Measurements from ENCODE around the gene GALNTL6. TPM values are rescaled to one million over a fixed set of nuclear protein-coding genes. Genes with fewer than 3 reads are reported as not detected.
"Not testable (repeated sequence)": the region's sequence is repeated elsewhere in the genome, so short reads cannot be mapped to it uniquely, and the experiment has no call there.

Gene GALNTL6
- total RNA-seq, 1 donor, result 0.10 TPM

GRCh38 chr4:172874944-172875343, 1061.7 kb downstream of the GALNTL6 start:
- H3K27me3 ChIP-seq (ENCODE audit: insufficient read depth, low read length), result no peaks in the 10 kb centered on the region

GRCh38 chr4:172876394-172876793, 1063.2 kb downstream of the GALNTL6 start:
- Histone ChIP-seq H3K4me3 (ENCODE audit: low read length) (no peak overlapping the region), H3K4me1 (ENCODE audit: insufficient read depth, low read length) (no peaks in the 10 kb centered on the region), H3K9me3 (ENCODE audit: low read depth, low read length) (no peaks in the 10 kb centered on the region), H3K27me3 (ENCODE audit: insufficient read depth, low read length) (no peaks in the 10 kb centered on the region)

More at GRCh38 chr4:172874944-172875343, 1061.7 kb downstream of the GALNTL6 start:
- Histone ChIP-seq H3K4me3 (ENCODE audit: low read length) (no peak overlapping the region), H3K9me3 (ENCODE audit: low read depth, low read length) (no peaks in the 10 kb centered on the region), H3K4me1 (ENCODE audit: insufficient read depth, low read length) (no peaks in the 10 kb centered on the region)

- H3K27me3 ChIP-seq (ENCODE audit: insufficient read depth, low read length), result no peaks in the 10 kb centered on the region
- no peak overlapping the region for H3K4me3 ChIP-seq (ENCODE audit: low read length)
- no peaks in the 10 kb centered on the region for H3K4me1 ChIP-seq (ENCODE audit: insufficient read depth, low read length)
- H3K9me3 ChIP-seq (ENCODE audit: low read depth, low read length), result no peaks in the 10 kb centered on the region
Measured at GRCh38 chr4:172881645-172882044, 1068.4 kb downstream of the GALNTL6 start.

- not testable (repeated sequence) for H3K27me3 ChIP-seq (ENCODE audit: insufficient read depth, low read length); H3K4me1 ChIP-seq (ENCODE audit: insufficient read depth, low read length); H3K9me3 ChIP-seq (ENCODE audit: low read depth, low read length); H3K4me3 ChIP-seq (ENCODE audit: low read length)
Measured at GRCh38 chr4:172887358-172887757, 1074.2 kb downstream of the GALNTL6 start.

GRCh38 chr4:172887959-172888358, 1074.8 kb downstream of the GALNTL6 start:
- no peaks in the 10 kb centered on the region for H3K27me3 ChIP-seq (ENCODE audit: insufficient read depth, low read length)
- H3K9me3 ChIP-seq (ENCODE audit: low read depth, low read length), result no peaks in the 10 kb centered on the region
- H3K4me1 ChIP-seq (ENCODE audit: insufficient read depth, low read length), result no peaks in the 10 kb centered on the region
- no peak overlapping the region for H3K4me3 ChIP-seq (ENCODE audit: low read length)

GRCh38 chr4:172892300-172892699, 1079.1 kb downstream of the GALNTL6 start:
- H3K4me1 ChIP-seq (ENCODE audit: insufficient read depth, low read length), result no peaks in the 10 kb centered on the region
- no peaks in the 10 kb centered on the region for H3K9me3 ChIP-seq (ENCODE audit: low read depth, low read length)
- no peak overlapping the region for H3K4me3 ChIP-seq (ENCODE audit: low read length)
- H3K27me3 ChIP-seq (ENCODE audit: insufficient read depth, low read length), result no peaks in the 10 kb centered on the region

- no peak overlapping the region for H3K4me3 ChIP-seq (ENCODE audit: low read length)
- H3K9me3 ChIP-seq (ENCODE audit: low read depth, low read length), result no peaks in the 10 kb centered on the region
- H3K4me1 ChIP-seq (ENCODE audit: insufficient read depth, low read length), result no peaks in the 10 kb centered on the region
- no peaks in the 10 kb centered on the region for H3K27me3 ChIP-seq (ENCODE audit: insufficient read depth, low read length)
Measured at GRCh38 chr4:172895699-172896098, 1082.5 kb downstream of the GALNTL6 start.

GRCh38 chr4:172897046-172897445, 1083.8 kb downstream of the GALNTL6 start:
- no peaks in the 10 kb centered on the region for H3K4me1 ChIP-seq (ENCODE audit: insufficient read depth, low read length)
- no peaks in the 10 kb centered on the region for H3K27me3 ChIP-seq (ENCODE audit: insufficient read depth, low read length)
- H3K4me3 ChIP-seq (ENCODE audit: low read length), result no peak overlapping the region
- no peaks in the 10 kb centered on the region for H3K9me3 ChIP-seq (ENCODE audit: low read depth, low read length)

GRCh38 chr4:172898715-172899114, 1085.5 kb downstream of the GALNTL6 start:
- Histone ChIP-seq H3K27me3 (ENCODE audit: insufficient read depth, low read length) (no peaks in the 10 kb centered on the region), H3K9me3 (ENCODE audit: low read depth, low read length) (no peaks in the 10 kb centered on the region), H3K4me3 (ENCODE audit: low read length) (no peak overlapping the region), H3K4me1 (ENCODE audit: insufficient read depth, low read length) (no peaks in the 10 kb centered on the region)

- Histone ChIP-seq H3K9me3 (ENCODE audit: low read depth, low read length) (no peaks in the 10 kb centered on the region), H3K27me3 (ENCODE audit: insufficient read depth, low read length) (no peaks in the 10 kb centered on the region), H3K4me1 (ENCODE audit: insufficient read depth, low read length) (no peaks in the 10 kb centered on the region), H3K4me3 (ENCODE audit: low read length) (no peak overlapping the region)
Measured at GRCh38 chr4:172899861-172900260, 1086.7 kb downstream of the GALNTL6 start.

GRCh38 chr4:172900900-172901299, 1087.7 kb downstream of the GALNTL6 start:
- Histone ChIP-seq H3K4me3 (ENCODE audit: low read length) (no peak overlapping the region), H3K27me3 (ENCODE audit: insufficient read depth, low read length) (no peaks in the 10 kb centered on the region), H3K9me3 (ENCODE audit: low read depth, low read length) (no peaks in the 10 kb centered on the region), H3K4me1 (ENCODE audit: insufficient read depth, low read length) (no peaks in the 10 kb centered on the region)

- H3K4me3 ChIP-seq (ENCODE audit: low read length); H3K9me3 ChIP-seq (ENCODE audit: low read depth, low read length); H3K27me3 ChIP-seq (ENCODE audit: insufficient read depth, low read length); H3K4me1 ChIP-seq (ENCODE audit: insufficient read depth, low read length): not testable (repeated sequence)
Measured at GRCh38 chr4:172912468-172912867, 1099.3 kb downstream of the GALNTL6 start.

- H3K4me3 ChIP-seq (ENCODE audit: low read length); H3K27me3 ChIP-seq (ENCODE audit: insufficient read depth, low read length); H3K9me3 ChIP-seq (ENCODE audit: low read depth, low read length); H3K4me1 ChIP-seq (ENCODE audit: insufficient read depth, low read length): not testable (repeated sequence)
Measured at GRCh38 chr4:172917403-172917802, 1104.2 kb downstream of the GALNTL6 start.

GRCh38 chr4:172919269-172919668, 1106.1 kb downstream of the GALNTL6 start:
- H3K4me3 ChIP-seq (ENCODE audit: low read length), result no peak overlapping the region
- no peaks in the 10 kb centered on the region for H3K4me1 ChIP-seq (ENCODE audit: insufficient read depth, low read length)
- H3K9me3 ChIP-seq (ENCODE audit: low read depth, low read length), result no peaks in the 10 kb centered on the region
- no peaks in the 10 kb centered on the region for H3K27me3 ChIP-seq (ENCODE audit: insufficient read depth, low read length)

GRCh38 chr4:172927096-172927814, 1114.1 kb downstream of the GALNTL6 start:
- no peak overlapping the region for H3K4me3 ChIP-seq (ENCODE audit: low read length)
- H3K27me3 ChIP-seq (ENCODE audit: insufficient read depth, low read length), result no peaks in the 10 kb centered on the region
- no peaks in the 10 kb centered on the region for H3K4me1 ChIP-seq (ENCODE audit: insufficient read depth, low read length)
- no peaks in the 10 kb centered on the region for H3K9me3 ChIP-seq (ENCODE audit: low read depth, low read length)

- no peaks in the 10 kb centered on the region for H3K27me3 ChIP-seq (ENCODE audit: insufficient read depth, low read length)
- no peaks in the 10 kb centered on the region for H3K9me3 ChIP-seq (ENCODE audit: low read depth, low read length)
Measured at GRCh38 chr4:172928347-172928746, 1115.1 kb downstream of the GALNTL6 start.

More at GRCh38 chr4:172928347-172928746, 1115.1 kb downstream of the GALNTL6 start:
- no peak overlapping the region for H3K4me3 ChIP-seq (ENCODE audit: low read length)
- H3K4me1 ChIP-seq (ENCODE audit: insufficient read depth, low read length), result no peaks in the 10 kb centered on the region

Measured in mononuclear cell (primary cell).